Hematopoietic multipotent progenitor cell treated with erythropoietin and hydrocortisone succinate and interleukin-3 and kit ligand, for 15 days (in vitro differentiated cells): ENCODE data around the gene TMEM234.

Experiments used
- DNase-seq: peaks from one replicate; pipeline ENCODE4 v3.0.0-alpha.2; 2015; ENCODE audit warnings: low spot score

The TMEM234 gene

DNA sequence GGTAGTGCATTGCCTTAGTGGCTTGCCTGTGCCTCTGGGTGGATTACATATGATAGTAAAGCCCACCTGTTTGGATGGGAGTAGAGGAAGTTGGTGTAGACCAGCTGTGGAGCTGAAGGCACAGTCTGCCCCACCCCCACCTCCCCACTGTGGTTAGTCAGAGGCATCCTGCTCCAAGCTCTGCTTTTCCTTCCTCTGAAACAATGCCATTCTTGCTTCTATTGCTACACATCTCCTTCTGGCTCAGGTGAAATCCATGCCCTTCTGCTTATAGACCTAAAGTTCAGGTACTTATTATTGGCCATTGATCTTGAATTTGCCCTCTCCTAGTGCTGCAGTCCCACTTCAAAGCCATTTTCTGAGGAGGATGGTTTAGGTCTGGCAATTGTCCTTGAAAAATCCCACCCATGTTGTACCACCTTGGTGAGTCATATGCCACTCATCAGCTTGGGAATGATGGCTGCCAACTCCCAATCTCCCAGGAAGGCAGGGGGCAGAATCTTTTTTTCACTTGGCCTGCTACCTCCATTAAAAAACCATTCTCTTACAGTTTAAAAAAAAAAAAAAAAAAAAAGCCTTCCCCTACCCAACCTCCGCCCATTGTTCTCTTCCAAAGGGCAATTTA lies 49.4 kb downstream of the TMEM234 start:
- DNase-seq: no peak

DNA sequence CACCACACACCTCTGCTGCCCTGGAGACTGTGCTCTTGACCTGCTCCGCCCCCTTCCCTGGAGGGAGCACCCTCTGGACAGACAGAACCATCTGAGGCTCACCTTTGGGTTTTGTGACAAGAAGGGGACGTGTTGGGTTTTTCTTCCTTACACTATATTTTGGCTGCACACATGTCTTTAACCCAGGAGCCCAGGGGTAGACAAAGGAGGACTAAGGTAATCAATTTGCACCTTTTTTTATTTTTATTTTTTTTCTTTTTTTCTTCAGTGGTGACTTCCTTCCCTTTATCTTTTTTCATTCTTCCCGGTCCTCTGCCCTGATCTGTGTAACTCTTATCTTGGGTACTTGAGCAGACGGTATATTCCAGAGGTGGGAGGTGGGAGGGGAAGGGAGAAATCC lies 51.2 kb downstream of the TMEM234 start:
- no peak for DNase-seq
